Measurements from ENCODE around the gene BRPF1. TPM values are rescaled to one million over a fixed set of nuclear protein-coding genes. Genes with fewer than 3 reads are reported as not detected.

The BRPF1 gene
- total RNA-seq, 2 experiments from 2014 or later = 31.5 to 31.9 TPM

- no peak overlapping the region for H2AFZ ChIP-seq (ENCODE audit: low read length)
- peak overlapping the region; percentile 88 for H3K4me2 ChIP-seq (ENCODE audit: low read length)
- CTCF ChIA-PET (ENCODE audit: unreplicated experiment) = interaction anchor here (0.6 to 1.2 kb wide), 3 partner anchors 12 to 337 kb away, joined by 3 to 4 read pairs (median 3); no protein-coding TSS in a partner anchor
- H3K36me3 ChIP-seq (ENCODE audit: insufficient read depth, low read length) = peaks cover 46% of the 10 kb centered on the region
- H3K4me1 ChIP-seq (ENCODE audit: insufficient read depth, low read length, poor library complexity, severe bottlenecking) = peaks cover 18% of the 10 kb centered on the region
- H3K9me2 ChIP-seq (ENCODE audit: insufficient read depth, low read length) = no peaks in the 10 kb centered on the region
- H4K20me1 ChIP-seq (ENCODE audit: insufficient read depth, low read length) = peaks cover 17% of the 10 kb centered on the region; the same call in 1 of the 2 replicates
- peaks cover 23% of the 10 kb centered on the region for H3K79me2 ChIP-seq (ENCODE audit: insufficient read depth, low read depth, low read length)
- H3K9me3 ChIP-seq (ENCODE audit: low read length) = no peaks in the 10 kb centered on the region
- H3K4me3 ChIP-seq (ENCODE audit: low read depth, low read length, poor library complexity, severe bottlenecking) = peak overlapping the region; percentile 96
- intact Hi-C loops (cut with micrococcal nuclease; ENCODE audit: unreplicated experiment) = loop anchor here (5.0 kb wide), 1 partner anchor 335 kb away; the partner anchor contains the start of gene SETD5
- BruUV-seq (replicated peaks) = no TSS peak
- no peak for DNase-seq (ENCODE audit: low spot score)
- no peak overlapping the region for H3K27ac ChIP-seq (ENCODE audit: low read depth, low read length, poor library complexity, severe bottlenecking)
- POLR2A ChIA-PET = interaction anchor here (0.8 to 1.6 kb wide), 6 partner anchors 9 to 58 kb away, joined by 3 to 6 read pairs (median 5); partner anchors contain the start of gene OGG1
- TF ChIP-seq CTCF (conservative IDR thresholded peaks at IDR 0.05; ENCODE audit: low read length) (no peak), EZH2phosphoT487 (IDR thresholded peaks at IDR 0.05; ENCODE audit: borderline replicate concordance, low read depth, low read length) (no peak)
These were observed 1.2 kb downstream of the BRPF1 start for GRCh38 chr3:9732740-9733115.

DNA sequence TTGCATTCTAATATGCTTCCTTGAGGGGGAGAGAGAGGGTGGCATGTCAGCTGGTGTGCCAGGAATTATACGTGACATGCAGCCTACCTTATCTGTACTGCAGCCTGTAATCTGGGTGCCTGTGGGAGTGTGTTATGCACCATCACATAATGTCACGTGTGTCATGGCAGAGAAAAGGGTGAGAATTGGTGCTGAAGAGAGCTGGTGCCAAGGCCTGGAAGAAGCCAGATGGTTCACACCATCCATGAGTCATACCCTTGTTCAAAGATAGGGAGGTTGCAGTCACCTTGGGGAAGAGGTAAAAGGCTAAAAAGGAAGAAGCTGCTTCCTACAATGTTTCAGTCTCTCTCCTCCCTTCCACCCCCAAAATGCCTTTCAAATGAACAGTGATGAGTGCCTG lies 5.3 kb downstream of the BRPF1 start:
- Histone ChIP-seq H3K4me3 (ENCODE audit: low read depth, low read length, poor library complexity, severe bottlenecking) (no peak overlapping the region), H3K4me1 (ENCODE audit: insufficient read depth, low read length, poor library complexity, severe bottlenecking) (peaks cover 12% of the 10 kb centered on the region), H4K20me1 (ENCODE audit: insufficient read depth, low read length) (peaks cover 21% of the 10 kb centered on the region; the same call in 1 of the 2 replicates), H3K79me2 (ENCODE audit: insufficient read depth, low read depth, low read length) (peaks cover 21% of the 10 kb centered on the region), H3K36me3 (ENCODE audit: insufficient read depth, low read length) (peaks cover 87% of the 10 kb centered on the region), H3K9me2 (ENCODE audit: insufficient read depth, low read length) (no peaks in the 10 kb centered on the region), H2AFZ (ENCODE audit: low read length) (no peak overlapping the region), H3K27ac (ENCODE audit: low read depth, low read length, poor library complexity, severe bottlenecking) (no peak overlapping the region), H3K4me2 (ENCODE audit: low read length) (no peak overlapping the region), H3K9me3 (ENCODE audit: low read length) (no peaks in the 10 kb centered on the region)
- POLR2A ChIA-PET = interaction anchor here (0.6 to 2.7 kb wide), 3 partner anchors 14 to 232 kb away, joined by 3 to 11 read pairs (median 5); partner anchors contain the start of genes MTMR14 and OGG1
- BruUV-seq (replicated peaks) = no TSS peak
- no peak for TF ChIP-seq CTCF (conservative IDR thresholded peaks at IDR 0.05; ENCODE audit: low read length)
- CTCF ChIA-PET (ENCODE audit: unreplicated experiment) = interaction anchor here (0.6 kb wide), 1 partner anchor 196 kb away, joined by 3 read pairs; no protein-coding TSS in a partner anchor
- intact Hi-C loops (cut with micrococcal nuclease; ENCODE audit: unreplicated experiment) = no loop called here
- DNase-seq (ENCODE audit: low spot score) = no peak

GRCh38 chr3:9739181-9739580 lies 7.6 kb downstream of the BRPF1 start:
- Histone ChIP-seq H2AFZ (ENCODE audit: low read length) (no peak overlapping the region), H3K4me2 (ENCODE audit: low read length) (no peak overlapping the region), H4K20me1 (ENCODE audit: insufficient read depth, low read length) (peaks cover 9% of the 10 kb centered on the region; the same call in 1 of the 2 replicates), H3K9me3 (ENCODE audit: low read length) (no peaks in the 10 kb centered on the region), H3K9me2 (ENCODE audit: insufficient read depth, low read length) (no peaks in the 10 kb centered on the region), H3K79me2 (ENCODE audit: insufficient read depth, low read depth, low read length) (no peaks in the 10 kb centered on the region; the same call in 1 of the 2 replicates), H3K36me3 (ENCODE audit: insufficient read depth, low read length) (peaks cover 99% of the 10 kb centered on the region), H3K4me3 (ENCODE audit: low read depth, low read length, poor library complexity, severe bottlenecking) (no peak overlapping the region), H3K27ac (ENCODE audit: low read depth, low read length, poor library complexity, severe bottlenecking) (no peak overlapping the region), H3K4me1 (ENCODE audit: insufficient read depth, low read length, poor library complexity, severe bottlenecking) (no peaks in the 10 kb centered on the region)
- intact Hi-C loops (cut with micrococcal nuclease; ENCODE audit: unreplicated experiment) = no loop called here
- ChIA-PET CTCF (ENCODE audit: unreplicated experiment) (no interaction called here), POLR2A (interaction anchor here (0.6 kb wide), 1 partner anchor 82 kb away, joined by 3 read pairs; no protein-coding TSS in a partner anchor)
- BruUV-seq (replicated peaks) = no TSS peak
- DNase-seq (ENCODE audit: low spot score) = no peak
- TF ChIP-seq EZH2phosphoT487 (IDR thresholded peaks at IDR 0.05; ENCODE audit: borderline replicate concordance, low read depth, low read length) (no peak), CTCF (conservative IDR thresholded peaks at IDR 0.05; ENCODE audit: low read length) (no peak)
